PC-3 (cell line): ENCODE data around the gene QPCTL. TPM values are rescaled to one million over a fixed set of nuclear protein-coding genes. Genes with fewer than 3 reads are reported as not detected.

Experiments used
- ATAC-seq: fragments of 200-7000 bp; cut with Tn5 transposase; 2 replicates; pipeline ENCODE4 v1.9.1; 2020; ENCODE audit warnings: mild to moderate bottlenecking, moderate library complexity
- BruUV-seq: library from RNA; stranded (reverse); fragments of 400-500 nt; replicated peaks from 2 replicates; lab custom pipeline; 2021; lab: Mats Ljungman, UMichigan
- CTCF ChIA-PET: fragments of 300-600 bp; sonication (Branson Sonifier 250); formaldehyde crosslinking; loops from one replicate; lab custom pipeline; 2022; ENCODE audit warnings: antibody characterized with exemption; lab: Charles Lee
- POLR2A ChIA-PET: fragments of 300-600 bp; sonication (Branson Sonifier 250); formaldehyde crosslinking; loops from one replicate; lab custom pipeline; 2022; ENCODE audit warnings: antibody characterized with exemption; ENCODE audit not compliant: unreplicated experiment; lab: Charles Lee
- DNase-seq: peaks from one replicate; pipeline ENCODE4 v3.0.0-alpha.2; 2015
- H2AFZ ChIP-seq: fragments of 300-600 bp; sonication (generic); 2 replicates; pipeline ENCODE4 v1.6.0; 2016; ENCODE audit warnings: antibody characterized with exemption, low read length
- H3F3A ChIP-seq: fragments of 300-600 bp; sonication (generic); one replicate; pipeline ENCODE4 v1.6.0; 2017; ENCODE audit warnings: antibody characterized with exemption, low read length, control low read depth, mild to moderate bottlenecking; ENCODE audit not compliant: unreplicated experiment
- H3K27ac ChIP-seq: fragments of 300-600 bp; sonication (generic); 2 replicates; pipeline ENCODE4 v1.5.1; 2016; ENCODE audit warnings: mild to moderate bottlenecking, low read length
- H3K27me3 ChIP-seq: fragments of 300-600 bp; sonication (generic); 2 replicates; pipeline ENCODE4 v1.6.1; 2016; ENCODE audit warnings: low read length, mixed read lengths
- H3K36me3 ChIP-seq: fragments of 300-600 bp; sonication (generic); 2 replicates; pipeline ENCODE4 v1.6.1; 2016; ENCODE audit warnings: low read depth, mixed run types, low read length, mixed read lengths
- H3K4me1 ChIP-seq: fragments of 300-600 bp; sonication (generic); 2 replicates; pipeline ENCODE4 v1.5.1; 2016; ENCODE audit warnings: low read length; ENCODE audit not compliant: insufficient read depth
- H3K4me2 ChIP-seq: fragments of 300-600 bp; sonication (generic); 2 replicates; pipeline ENCODE4 v1.6.0; 2016; ENCODE audit warnings: low read length
- H3K4me3 ChIP-seq: fragments of 300-600 bp; sonication (generic); 2 replicates; pipeline ENCODE4 v1.5.1; 2016; ENCODE audit warnings: mild to moderate bottlenecking, low read length, mixed read lengths
- H3K79me2 ChIP-seq: fragments of 300-600 bp; sonication (generic); 2 replicates; pipeline ENCODE4 v1.6.1; 2017; ENCODE audit warnings: low read length, mixed read lengths
- H3K9ac ChIP-seq: fragments of 300-600 bp; sonication (generic); 2 replicates; pipeline ENCODE4 v1.6.0; 2016; ENCODE audit warnings: mild to moderate bottlenecking, low read length
- H3K9me2 ChIP-seq: fragments of 300-600 bp; sonication (generic); replicated peaks from 2 replicates; pipeline ENCODE4 v1.6.1; 2016; ENCODE audit warnings: mixed run types, low read length, mixed read lengths
- H3K9me3 ChIP-seq: fragments of 300-600 bp; sonication (generic); 2 replicates; pipeline ENCODE4 v1.6.1; 2016; ENCODE audit warnings: low read length, mixed read lengths
- H4K20me1 ChIP-seq: fragments of 300-600 bp; sonication (generic); 2 replicates; pipeline ENCODE4 v1.6.1; 2016; ENCODE audit warnings: low read length, mixed read lengths
- CTCF ChIP-seq: fragments of 300-600 bp; sonication (generic); conservative IDR thresholded peaks from 2 replicates; pipeline ENCODE4 v1.5.1; 2017; ENCODE audit warnings: antibody characterized with exemption, low read depth, mild to moderate bottlenecking, low read length
- EZH2 ChIP-seq: fragments of 300-600 bp; sonication (generic); IDR thresholded peaks from one replicate; pipeline ENCODE4 v1.6.1; 2017; ENCODE audit warnings: antibody characterized with exemption, mild to moderate bottlenecking, low read length; ENCODE audit not compliant: unreplicated experiment
- EZH2phosphoT487 ChIP-seq: fragments of 300-600 bp; sonication (generic); IDR thresholded peaks from 2 replicates; pipeline ENCODE4 v1.6.1; 2018; ENCODE audit warnings: mild to moderate bottlenecking, antibody characterized with exemption, low read length, borderline replicate concordance
- intact Hi-C: fragments of 100-400 bp; cut with micrococcal nuclease; formaldehyde crosslinking; loops from 2 replicates; pipeline ENCODE4 v1.9.0; 2023
- total RNA-seq: library from RNA; depleted of rRNA; stranded (reverse); fragments of >200 nt; gene quantifications from 2 replicates; pipeline ENCODE4 v1.2.3, GENCODE V29; 2014

The QPCTL gene
- total RNA-seq, 1 experiment from 2014 or later: 9.8 TPM

- no peak overlapping the region for H3K27ac ChIP-seq
- no peak overlapping the region for H3K4me2 ChIP-seq
- ChIA-PET POLR2A (no interaction called here), CTCF (no interaction called here)
- no peaks in the 10 kb centered on the region for H3K27me3 ChIP-seq
- no peaks in the 10 kb centered on the region for H3F3A ChIP-seq
- H3K9me2 ChIP-seq: no peaks in the 10 kb centered on the region
- BruUV-seq: no TSS peak
- ATAC-seq (no peak), DNase-seq (no peak)
- H3K9ac ChIP-seq: no peak overlapping the region
- H3K79me2 ChIP-seq: peaks cover 22% of the 10 kb centered on the region
- H3K4me3 ChIP-seq: no peak overlapping the region
- intact Hi-C loops: no loop called here
- H2AFZ ChIP-seq: no peak overlapping the region
- no peak for TF ChIP-seq CTCF
- no peaks in the 10 kb centered on the region for H3K4me1 ChIP-seq
- H3K9me3 ChIP-seq: no peaks in the 10 kb centered on the region
- peaks cover 16% of the 10 kb centered on the region for H3K36me3 ChIP-seq
- H4K20me1 ChIP-seq: no peaks in the 10 kb centered on the region
These were observed 4.9 kb upstream of the QPCTL start for GRCh38 chr19:45687599-45687998.

DNA sequence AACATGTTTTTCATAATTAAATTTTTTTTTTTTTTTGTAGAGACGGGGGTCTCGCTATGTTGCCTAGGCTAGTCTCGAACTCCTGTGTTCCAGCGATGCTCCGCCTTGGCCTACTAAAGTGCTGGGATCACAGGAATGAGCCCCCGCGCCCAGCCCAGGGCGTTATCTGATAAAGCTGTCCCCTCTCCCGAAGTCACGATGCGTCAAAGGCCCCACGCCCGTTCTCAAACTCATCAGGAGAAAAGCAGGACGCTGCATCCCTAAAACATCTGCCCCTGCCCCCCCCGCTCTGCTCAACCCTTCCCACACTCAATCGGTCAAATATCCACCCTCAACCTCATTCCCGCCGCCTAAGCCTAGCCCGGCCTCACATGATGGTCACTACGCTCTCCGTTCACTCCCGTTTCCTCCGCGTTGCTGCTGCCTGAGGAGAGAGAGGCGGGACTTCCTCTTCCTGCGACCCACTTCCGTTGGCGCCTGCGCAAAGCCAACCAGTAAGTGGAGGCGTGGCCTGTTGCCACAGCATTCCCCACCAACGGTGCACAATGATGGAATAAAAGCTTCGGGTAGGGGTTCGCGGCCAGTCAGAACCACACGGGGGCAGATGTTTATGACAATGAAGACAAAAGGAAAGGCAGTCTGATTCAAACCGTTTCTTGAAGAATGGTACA is 815 bp upstream of the QPCTL start, which contains the start of gene SNRPD2:
TSS of gene SNRPD2 (minus strand) at position 438 of the 671 bp plus-strand sequence. CDS start at position 373, 65 bp downstream.
- H3K36me3 ChIP-seq: peaks cover 12% of the 10 kb centered on the region; the same call in 1 of the 2 replicates
- BruUV-seq: TSS peak; percentile 88
- POLR2A ChIA-PET: interaction anchor here (0.6 to 0.8 kb wide), 2 partner anchors 78 to 171 kb away, joined by 4 to 10 read pairs; partner anchors contain the start of genes SIX5 and SYMPK
- TF ChIP-seq EZH2phosphoT487 (no peak), CTCF (no peak), EZH2 (no peak)
- H4K20me1 ChIP-seq: 0 out of 2 replicates have a peak, but pooled peaks cover 3% of the 10 kb centered on the region
- peaks cover 33% of the 10 kb centered on the region for H3K79me2 ChIP-seq
- H3K4me1 ChIP-seq: peaks cover 5% of the 10 kb centered on the region; the same call in 1 of the 2 replicates
- peak within 1 kb of the TSS; percentile 98 for H3K4me2 ChIP-seq
- H3K9me3 ChIP-seq: no peaks in the 10 kb centered on the region
- no peaks in the 10 kb centered on the region for H3K9me2 ChIP-seq
- peak within 1 kb of the TSS; percentile 84 for H3K4me3 ChIP-seq
- ATAC-seq (peak; percentile 60), DNase-seq (peak; percentile 89)
- peak within 1 kb of the TSS; percentile 97 for H3K9ac ChIP-seq
- no peaks in the 10 kb centered on the region for H3K27me3 ChIP-seq
- intact Hi-C loops: loop anchor here (1.0 kb wide), 1 partner anchor 79 kb away; no protein-coding TSS in a partner anchor
- peak within 1 kb of the TSS; percentile 76 for H3K27ac ChIP-seq
- H2AFZ ChIP-seq: peak within 1 kb of the TSS; percentile 92
- no peaks in the 10 kb centered on the region for H3F3A ChIP-seq
- CTCF ChIA-PET: interaction anchor here (0.5 to 1.3 kb wide), 5 partner anchors 49 to 161 kb away, joined by 4 to 8 read pairs (median 5); partner anchors contain the start of genes DMPK and SIX5
